Trophoblast cell (in vitro differentiated cells and primary cell): ENCODE measurements around the gene ZFY.
A peak's percentile ranks its signal among the peaks of the same experiment; 100 is the strongest.

Source experiments
- DNase-seq, 2 donors: peaks; one replicate each; pipeline ENCODE4 v3.0.0-alpha.2; 2016
- H2AFZ ChIP-seq: 2 replicates; pipeline ENCODE4 v1.6.1; 2013; ENCODE audit warnings: low read length, moderate library complexity, mild to moderate bottlenecking; ENCODE audit not compliant: insufficient read depth, poor library complexity
- H2AK5ac ChIP-seq: 2 replicates; pipeline ENCODE4 v1.6.1; 2013; ENCODE audit warnings: mild to moderate bottlenecking, low read length
- H2BK120ac ChIP-seq: 2 replicates; pipeline ENCODE4 v1.6.1; 2013; ENCODE audit warnings: low read length, mild to moderate bottlenecking, moderate library complexity; ENCODE audit not compliant: insufficient read depth, poor library complexity
- H2BK12ac ChIP-seq: 2 replicates; pipeline ENCODE4 v1.6.1; 2013; ENCODE audit warnings: mild to moderate bottlenecking, low read length, moderate library complexity
- H2BK5ac ChIP-seq: 2 replicates; pipeline ENCODE4 v1.6.1; 2013; ENCODE audit warnings: low read length, low read depth, moderate library complexity, mild to moderate bottlenecking; ENCODE audit not compliant: poor library complexity
- H3K14ac ChIP-seq: 2 replicates; pipeline ENCODE4 v1.6.1; 2013; ENCODE audit warnings: mild to moderate bottlenecking, low read length
- H3K18ac ChIP-seq: 2 replicates; pipeline ENCODE4 v1.6.1; 2013; ENCODE audit warnings: mild to moderate bottlenecking, low read length
- H3K23ac ChIP-seq: 2 replicates; pipeline ENCODE4 v1.6.1; 2013; ENCODE audit warnings: low read length
- H3K27ac ChIP-seq: 2 replicates; pipeline ENCODE4 v1.5.1; 2013; ENCODE audit warnings: low read depth, mild to moderate bottlenecking, inconsistent platforms, low read length, moderate library complexity
- H3K27me3 ChIP-seq: 2 replicates; pipeline ENCODE4 v1.6.1; 2013; ENCODE audit warnings: inconsistent platforms, mild to moderate bottlenecking, low read length, moderate library complexity; ENCODE audit not compliant: insufficient read depth
- H3K36me3 ChIP-seq, 2 experiments: 1 replicate in 1 of 2; 2 replicates in 1 of 2; pipeline ENCODE4 v1.6.1; 2013; ENCODE audit warnings: low read length in 2 of 2, mild to moderate bottlenecking in 2 of 2, moderate library complexity in 1 of 2; ENCODE audit not compliant: insufficient read depth in 2 of 2, control insufficient read depth in 1 of 2
- H3K4ac ChIP-seq: 2 replicates; pipeline ENCODE4 v1.6.1; 2013; ENCODE audit warnings: low read depth, mild to moderate bottlenecking, low read length, moderate library complexity
- H3K4me1 ChIP-seq, 2 experiments: 1 replicate in 1 of 2; 2 replicates in 1 of 2; pipeline ENCODE4 v1.6.1; 2013; ENCODE audit warnings: low read length in 2 of 2, mild to moderate bottlenecking in 2 of 2, moderate library complexity in 1 of 2; ENCODE audit not compliant: insufficient read depth in 2 of 2, control insufficient read depth in 1 of 2
- H3K4me2 ChIP-seq: 2 replicates; pipeline ENCODE4 v1.6.1; 2013; ENCODE audit warnings: inconsistent platforms, mild to moderate bottlenecking, low read length, moderate library complexity
- H3K4me3 ChIP-seq: 2 replicates; pipeline ENCODE4 v1.5.1; 2013; ENCODE audit warnings: mild to moderate bottlenecking, low read depth, low read length, inconsistent platforms
- H3K79me1 ChIP-seq: one replicate; pipeline ENCODE4 v1.6.1; 2013; ENCODE audit warnings: low read length
- H3K79me2 ChIP-seq: 2 replicates; pipeline ENCODE4 v1.6.1; 2013; ENCODE audit warnings: low read length, mild to moderate bottlenecking; ENCODE audit not compliant: control insufficient read depth, insufficient read depth, poor library complexity
- H3K9ac ChIP-seq: 2 replicates; pipeline ENCODE4 v1.6.1; 2013; ENCODE audit warnings: mild to moderate bottlenecking, low read length
- H3K9me3 ChIP-seq: 2 replicates; pipeline ENCODE4 v1.6.1; 2013; ENCODE audit warnings: low read depth, mild to moderate bottlenecking, control low read depth, inconsistent platforms, low read length; ENCODE audit not compliant: insufficient read depth
- H4K12ac ChIP-seq: 2 replicates; pipeline ENCODE4 v1.6.1; 2013; ENCODE audit warnings: low read depth, mild to moderate bottlenecking, low read length, moderate library complexity
- H4K8ac ChIP-seq: 2 replicates; pipeline ENCODE4 v1.6.1; 2013; ENCODE audit warnings: low read depth, mild to moderate bottlenecking, low read length, moderate library complexity
- H4K91ac ChIP-seq: one replicate; pipeline ENCODE4 v1.6.1; 2013; ENCODE audit warnings: low read depth, mild to moderate bottlenecking, low read length, moderate library complexity
- WGBS: extraction: QIAGEN DNeasy Blood & Tissue Kit; methylation state at CpG from one replicate; pipeline ENCODE4 v1.1.7; 2013; ENCODE audit warnings: missing lambda C conversion rate; ENCODE audit not compliant: insufficient read length, insufficient coverage; ENCODE audit errors: extremely low coverage; 5-methylcytosine and 5-hydroxymethylcytosine counted together

ZFY gene

GRCh38 chrY:2949590-2950252 lies 14.5 kb downstream of the ZFY start:
- Histone ChIP-seq H4K12ac (no peak overlapping the region), H4K8ac (no peak overlapping the region), H3K27me3 (no peaks in the 10 kb centered on the region), H3K79me1 (no peaks in the 10 kb centered on the region), H3K18ac (no peak overlapping the region), H3K23ac (no peak overlapping the region), H3K27ac (no peak overlapping the region), H3K9me3 (no peaks in the 10 kb centered on the region), H2BK120ac (no peak overlapping the region), H2BK12ac (no peak overlapping the region), H3K14ac (no peak overlapping the region), H3K4me2 (no peak overlapping the region), H3K4me3 (no peak overlapping the region), H4K91ac (no peak overlapping the region), H3K79me2 (peaks cover 4% of the 10 kb centered on the region), H3K4ac (peak overlapping the region; percentile 55), H2AK5ac (no peak overlapping the region), H3K9ac (no peak overlapping the region), H3K36me3 (no peaks in the 10 kb centered on the region), H2BK5ac (no peak overlapping the region), H2AFZ (no peak overlapping the region), H3K4me1 (peaks cover 0 to 4% of the 10 kb centered on the region in 2 experiments)
- DNase-seq = no peak
- no CpG with 5 or more reads among the region's 7 CpGs for WGBS

GRCh38 chrY:2950655-2951054 lies 15.5 kb downstream of the ZFY start:
- H3K79me1 ChIP-seq = no peaks in the 10 kb centered on the region
- H3K14ac ChIP-seq = no peak overlapping the region
- H3K9ac ChIP-seq = no peak overlapping the region
- H3K27me3 ChIP-seq = no peaks in the 10 kb centered on the region
- DNase-seq = no peak
- no peak overlapping the region for H4K8ac ChIP-seq
- H2AK5ac ChIP-seq = no peak overlapping the region
- no peak overlapping the region for H3K4me3 ChIP-seq
- H3K4ac ChIP-seq = no peak overlapping the region
- H4K12ac ChIP-seq = no peak overlapping the region
- no peak overlapping the region for H2BK12ac ChIP-seq
- no peak overlapping the region for H2BK120ac ChIP-seq
- no peak overlapping the region for H3K27ac ChIP-seq
- no peak overlapping the region for H4K91ac ChIP-seq
- no peak overlapping the region for H3K18ac ChIP-seq
- H3K4me1 ChIP-seq = peaks cover 0 to 2% of the 10 kb centered on the region in 2 experiments
- no peaks in the 10 kb centered on the region for H3K9me3 ChIP-seq
- H3K36me3 ChIP-seq = no peaks in the 10 kb centered on the region
- no peak overlapping the region for H2AFZ ChIP-seq
- H3K23ac ChIP-seq = no peak overlapping the region
- H3K4me2 ChIP-seq = no peak overlapping the region
- H2BK5ac ChIP-seq = no peak overlapping the region
- peaks cover 2% of the 10 kb centered on the region for H3K79me2 ChIP-seq
- WGBS = no CpG with 5 or more reads among the region's 2 CpGs

- Histone ChIP-seq H3K79me2 (no peaks in the 10 kb centered on the region), H3K4me2 (no peak overlapping the region), H3K18ac (no peak overlapping the region), H4K12ac (no peak overlapping the region), H3K36me3 (peaks cover 0 to 2% of the 10 kb centered on the region in 2 experiments), H3K79me1 (no peaks in the 10 kb centered on the region), H2BK12ac (no peak overlapping the region), H3K27me3 (no peaks in the 10 kb centered on the region), H3K14ac (no peak overlapping the region), H2AK5ac (no peak overlapping the region), H4K91ac (no peak overlapping the region), H3K4me3 (no peak overlapping the region), H2AFZ (no peak overlapping the region), H2BK5ac (no peak overlapping the region), H4K8ac (no peak overlapping the region), H2BK120ac (no peak overlapping the region), H3K27ac (no peak overlapping the region), H3K4ac (no peak overlapping the region), H3K9ac (no peak overlapping the region), H3K23ac (no peak overlapping the region), H3K9me3 (no peaks in the 10 kb centered on the region), H3K4me1 (peaks cover 0 to 2% of the 10 kb centered on the region in 2 experiments)
- DNase-seq = peak in 1 of 2 donors; percentile 4
These were observed 17.7 kb downstream of the ZFY start for GRCh38 chrY:2952912-2953311.

- Histone ChIP-seq H3K4ac (no peak overlapping the region), H2AK5ac (no peak overlapping the region), H3K18ac (no peak overlapping the region), H3K27ac (no peak overlapping the region), H3K23ac (no peak overlapping the region), H3K4me1 (peaks cover 0 to 2% of the 10 kb centered on the region in 2 experiments), H2BK120ac (no peak overlapping the region), H4K91ac (no peak overlapping the region), H3K79me1 (no peaks in the 10 kb centered on the region), H3K4me3 (no peak overlapping the region), H3K9ac (no peak overlapping the region), H2BK12ac (no peak overlapping the region), H3K4me2 (no peak overlapping the region), H3K14ac (no peak overlapping the region), H4K8ac (no peak overlapping the region), H4K12ac (no peak overlapping the region), H2AFZ (no peak overlapping the region), H3K36me3 (peaks cover 0 to 2% of the 10 kb centered on the region in 2 experiments), H2BK5ac (no peak overlapping the region), H3K79me2 (no peaks in the 10 kb centered on the region), H3K27me3 (no peaks in the 10 kb centered on the region), H3K9me3 (no peaks in the 10 kb centered on the region)
- DNase-seq = no peak
- no CpG with 5 or more reads among the region's 2 CpGs for WGBS
These were observed 19.6 kb downstream of the ZFY start for GRCh38 chrY:2954735-2955134.
